ENCODE data around the gene RASL11B.
"Not testable (repeated sequence)": the region's sequence is repeated elsewhere in the genome, so short reads cannot be mapped to it uniquely, and the experiment has no call there.

RASL11B gene, protein sequence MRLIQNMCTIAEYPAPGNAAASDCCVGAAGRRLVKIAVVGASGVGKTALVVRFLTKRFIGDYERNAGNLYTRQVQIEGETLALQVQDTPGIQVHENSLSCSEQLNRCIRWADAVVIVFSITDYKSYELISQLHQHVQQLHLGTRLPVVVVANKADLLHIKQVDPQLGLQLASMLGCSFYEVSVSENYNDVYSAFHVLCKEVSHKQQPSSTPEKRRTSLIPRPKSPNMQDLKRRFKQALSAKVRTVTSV

DNA sequence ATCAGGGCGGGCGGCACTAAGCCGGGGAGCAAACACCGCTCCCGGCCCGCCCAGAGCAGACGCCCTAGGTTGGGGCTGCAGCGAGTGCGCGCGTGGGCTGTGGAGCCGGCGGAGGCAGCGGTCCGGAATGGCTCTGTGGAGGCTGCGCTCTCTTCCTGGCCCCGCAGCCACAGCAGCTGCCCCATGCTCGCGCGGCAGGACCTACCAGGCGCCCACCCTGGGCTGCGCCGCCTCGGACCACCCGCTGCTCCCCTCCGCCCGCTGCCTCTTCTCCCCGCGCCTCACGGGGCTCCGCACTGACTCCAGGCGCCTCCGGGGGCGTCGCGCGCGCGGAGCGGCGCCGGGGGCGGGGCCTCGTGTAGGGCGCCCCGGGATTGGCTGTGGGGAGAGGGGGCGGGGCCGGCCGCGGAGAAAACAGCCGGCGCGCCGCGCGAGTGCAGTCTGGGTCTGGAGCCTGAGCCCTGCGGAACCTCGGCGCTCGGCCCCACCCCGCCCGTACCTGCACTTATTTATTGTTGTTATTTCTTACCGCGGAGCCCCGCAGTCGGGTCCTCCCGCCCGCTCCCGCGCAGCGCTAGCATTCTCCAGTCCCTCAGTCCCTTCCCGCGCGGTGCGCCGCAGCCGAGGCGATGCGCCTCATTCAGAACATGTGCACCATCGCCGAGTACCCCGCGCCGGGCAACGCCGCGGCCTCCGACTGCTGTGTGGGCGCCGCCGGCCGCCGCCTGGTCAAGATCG, at the start of gene RASL11B:
Gene RASL11B (plus strand): TSS at position 439 of the 738 bp plus-strand sequence. CDS start 191 bp downstream, at position 630.
- in situ Hi-C loops (cut with HindIII; ENCODE audit: low sequenced_read_pairs) = no loop called here

DNA sequence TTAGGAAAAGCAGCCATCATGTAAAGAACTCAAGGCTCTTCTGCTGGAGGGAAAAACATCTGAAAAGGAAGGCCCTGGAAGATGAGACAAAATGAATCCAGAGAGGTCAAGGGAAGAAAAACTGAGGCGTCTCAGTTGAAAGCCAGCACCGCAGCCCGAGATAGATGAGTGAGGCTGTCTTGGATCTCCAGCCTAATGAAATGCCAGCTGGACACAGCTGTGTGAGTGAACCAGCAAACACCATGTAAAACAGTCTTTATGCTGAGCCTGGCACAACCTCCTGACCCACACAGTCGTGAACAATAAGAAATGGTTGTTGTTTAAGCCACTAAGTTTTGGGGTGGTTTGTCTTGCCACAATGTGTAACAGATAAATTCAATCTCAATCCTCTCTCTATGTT, 48.6 kb upstream of the RASL11B start:
- in situ Hi-C loops (cut with HindIII; ENCODE audit: low sequenced_read_pairs) = no loop called here

DNA sequence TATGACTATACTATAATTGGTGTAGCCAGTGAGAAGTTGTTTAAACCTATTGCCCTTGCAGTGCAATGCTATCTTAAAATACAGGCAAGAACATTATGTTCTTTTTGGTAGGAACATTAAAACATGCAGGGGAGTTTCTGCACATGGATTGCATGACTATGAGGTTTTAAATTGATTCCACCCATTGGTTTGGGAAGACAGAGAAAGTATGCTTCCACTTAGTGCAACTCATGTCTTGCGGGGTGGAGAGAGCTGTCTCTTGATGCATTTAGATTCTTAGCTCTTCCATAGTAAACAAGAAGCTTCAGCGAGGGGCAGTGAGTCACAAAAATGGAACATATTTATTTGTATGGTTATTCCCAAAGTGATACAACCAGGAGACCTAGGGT, 39.5 kb upstream of the RASL11B start:
- in situ Hi-C loops (cut with HindIII; ENCODE audit: low sequenced_read_pairs) = no loop called here

DNA sequence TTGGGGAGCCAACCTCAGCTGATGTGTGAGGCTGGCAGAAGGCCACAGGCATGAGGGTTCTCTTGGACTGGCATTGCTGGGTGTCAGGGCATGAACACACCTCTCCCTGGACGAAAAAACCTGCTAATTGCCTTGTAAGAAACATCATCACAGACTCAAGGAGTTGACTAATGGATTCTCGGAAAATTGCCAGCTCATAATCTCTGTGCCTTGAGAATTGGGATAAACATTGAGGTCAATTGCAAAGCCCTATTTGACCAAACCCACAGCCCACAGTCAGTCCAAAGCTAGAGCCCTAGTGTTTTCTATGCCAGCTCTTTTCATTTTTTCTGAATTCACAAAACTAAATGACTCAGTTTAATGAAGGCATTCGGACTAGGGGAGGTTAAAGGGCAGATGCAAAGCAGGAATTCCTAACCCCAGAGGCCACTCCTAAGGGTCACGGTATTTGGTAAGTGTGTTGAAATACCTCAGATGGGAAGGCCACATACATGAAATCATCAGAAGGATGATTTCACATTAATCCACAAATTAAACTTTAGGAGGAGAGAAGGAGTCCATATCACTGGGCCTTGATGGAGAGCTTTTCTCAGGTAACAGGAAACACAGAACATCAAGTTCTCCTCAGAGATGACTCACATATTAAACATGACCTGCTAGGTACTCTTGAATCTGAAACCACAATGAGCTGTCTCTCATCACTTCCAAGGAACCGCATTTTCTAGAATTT, 39.0 kb upstream of the RASL11B start:
- in situ Hi-C loops (cut with HindIII; ENCODE audit: low sequenced_read_pairs) = no loop called here

DNA sequence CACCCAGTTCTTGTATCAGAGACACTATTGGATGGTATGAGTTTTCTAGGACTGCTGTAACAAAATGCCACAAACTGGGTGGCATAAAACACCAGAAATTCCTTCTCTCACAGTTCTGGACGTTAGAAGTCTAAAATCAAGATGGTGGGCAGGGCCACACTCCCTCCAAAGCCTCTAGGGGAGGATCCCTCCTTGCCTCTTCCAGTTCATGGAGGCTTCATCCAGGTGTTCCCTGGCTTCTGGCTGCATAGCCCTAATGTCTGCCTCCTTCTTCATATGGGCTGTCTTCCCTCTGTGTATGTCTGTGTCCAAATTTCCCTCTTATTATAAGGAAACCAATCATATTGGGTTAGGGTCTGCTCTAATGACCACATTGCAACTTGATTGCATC, 38.4 kb upstream of the RASL11B start:
- in situ Hi-C loops (cut with HindIII; ENCODE audit: low sequenced_read_pairs) = no loop called here

DNA sequence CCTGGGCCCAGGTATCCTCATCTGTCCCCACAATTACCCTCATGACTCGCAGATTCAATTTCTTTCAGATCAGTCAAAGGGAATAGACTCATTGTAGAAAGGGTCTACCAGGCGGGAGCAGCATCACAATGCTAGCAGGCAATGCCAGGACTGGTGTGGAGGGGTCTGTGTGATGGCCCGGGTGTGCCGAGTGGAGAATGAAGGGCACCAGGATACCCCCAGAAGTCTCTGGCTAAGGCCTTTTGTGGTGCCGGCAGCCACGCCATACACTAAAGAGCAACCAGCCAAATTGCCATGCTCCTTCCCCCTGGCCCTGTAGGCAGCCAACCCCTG, 37.9 kb upstream of the RASL11B start:
- in situ Hi-C loops (cut with HindIII; ENCODE audit: low sequenced_read_pairs) = no loop called here

DNA sequence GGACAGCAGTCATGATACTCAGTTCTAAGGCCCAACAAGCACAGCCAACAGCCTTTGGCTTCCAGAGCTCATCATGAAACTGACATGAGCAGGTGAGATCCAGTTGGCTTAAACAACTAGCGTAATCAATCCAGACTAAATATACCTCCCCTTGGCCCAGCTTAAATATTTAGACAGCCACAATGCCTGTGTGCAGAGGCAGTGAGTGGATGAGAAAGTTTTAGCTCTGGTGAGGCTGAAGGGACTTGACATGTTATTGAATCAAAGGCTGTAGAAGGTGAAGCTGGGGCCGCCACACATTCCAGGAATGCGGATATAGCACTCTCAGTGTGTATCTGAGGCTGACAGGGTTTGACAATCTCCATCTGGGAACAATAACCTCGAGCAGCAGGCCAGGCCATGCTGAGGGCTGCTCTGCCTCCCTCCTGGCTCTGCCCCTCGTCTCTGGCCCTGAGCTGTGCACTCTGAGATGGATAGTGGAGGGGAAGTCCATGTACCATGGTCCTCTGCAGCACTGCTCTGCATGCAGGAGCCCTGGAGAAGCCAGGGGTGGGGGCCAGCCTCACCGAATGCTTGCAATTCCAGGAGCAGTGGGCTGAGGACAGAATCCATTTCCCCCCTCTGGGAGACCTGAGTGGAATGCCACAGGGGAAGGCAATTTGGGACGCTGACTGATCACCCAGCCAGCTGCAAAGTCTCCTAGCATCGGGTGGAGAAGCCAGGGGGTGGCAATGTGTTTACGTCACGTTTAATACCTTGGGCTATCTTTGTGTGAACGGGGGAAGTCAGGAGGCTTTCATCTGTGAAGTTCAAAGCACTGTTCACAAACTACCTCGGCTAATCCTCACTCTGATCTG, 37.3 kb upstream of the RASL11B start:
- in situ Hi-C loops (cut with HindIII; ENCODE audit: low sequenced_read_pairs) = no loop called here

DNA sequence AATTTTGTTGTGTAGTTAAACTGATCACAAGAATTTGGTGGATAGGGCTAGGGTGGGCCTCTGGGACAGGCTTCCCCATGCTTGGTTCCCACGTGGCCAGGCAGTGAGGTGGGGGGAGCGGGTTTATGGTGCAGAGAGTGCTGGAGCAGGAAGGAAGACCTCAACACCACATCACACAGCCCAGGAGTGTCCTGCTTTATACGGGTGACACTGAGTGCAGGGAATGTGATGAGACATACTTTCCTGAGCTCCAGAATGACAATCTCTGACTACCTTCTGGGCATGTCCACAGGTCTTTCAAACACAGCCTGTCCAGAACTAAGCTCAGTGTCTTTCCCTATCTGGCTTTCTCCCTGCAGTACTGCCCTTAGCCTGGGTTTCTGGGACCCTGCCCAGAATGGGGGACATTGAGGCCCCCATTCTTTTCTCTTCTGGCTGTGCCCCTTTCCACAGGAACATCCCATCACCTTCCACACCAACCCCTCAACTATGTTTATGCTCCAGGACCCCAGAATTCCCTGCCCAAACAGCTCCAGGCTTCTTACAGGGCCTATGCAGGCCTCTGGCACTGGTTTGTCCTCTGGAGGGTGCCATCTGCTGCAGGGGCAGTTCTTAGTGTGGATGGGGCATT, 36.5 kb upstream of the RASL11B start:
- in situ Hi-C loops (cut with HindIII; ENCODE audit: low sequenced_read_pairs) = no loop called here

DNA sequence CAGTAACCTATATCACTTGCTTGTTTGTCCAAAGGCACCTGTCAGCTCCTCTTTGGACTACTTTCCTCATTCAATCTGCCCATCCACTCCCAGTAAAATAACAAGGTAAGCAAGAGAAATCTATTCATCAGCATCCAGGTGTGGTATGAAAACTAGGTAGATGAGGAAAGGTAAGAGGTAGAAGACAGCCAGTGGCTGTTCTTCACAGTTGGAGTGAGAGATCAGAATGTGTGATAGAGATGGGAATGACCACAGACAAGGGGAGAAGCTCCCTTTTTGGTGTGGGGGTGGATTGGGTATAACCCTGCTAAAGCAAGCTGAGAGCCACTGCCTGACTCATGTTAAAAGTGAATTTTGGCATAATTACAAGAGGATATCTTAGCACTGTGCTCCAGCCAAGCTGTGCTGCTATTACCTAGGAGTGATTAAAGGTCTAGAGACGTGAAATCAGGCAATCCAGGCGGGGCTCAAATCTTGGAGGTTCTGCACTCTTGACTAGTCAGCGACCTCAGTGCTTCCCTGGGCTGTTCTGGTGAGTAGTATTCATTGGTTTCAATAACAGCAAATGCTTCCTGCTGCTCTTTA, 28.1 kb upstream of the RASL11B start:
- in situ Hi-C loops (cut with HindIII; ENCODE audit: low sequenced_read_pairs) = no loop called here

DNA sequence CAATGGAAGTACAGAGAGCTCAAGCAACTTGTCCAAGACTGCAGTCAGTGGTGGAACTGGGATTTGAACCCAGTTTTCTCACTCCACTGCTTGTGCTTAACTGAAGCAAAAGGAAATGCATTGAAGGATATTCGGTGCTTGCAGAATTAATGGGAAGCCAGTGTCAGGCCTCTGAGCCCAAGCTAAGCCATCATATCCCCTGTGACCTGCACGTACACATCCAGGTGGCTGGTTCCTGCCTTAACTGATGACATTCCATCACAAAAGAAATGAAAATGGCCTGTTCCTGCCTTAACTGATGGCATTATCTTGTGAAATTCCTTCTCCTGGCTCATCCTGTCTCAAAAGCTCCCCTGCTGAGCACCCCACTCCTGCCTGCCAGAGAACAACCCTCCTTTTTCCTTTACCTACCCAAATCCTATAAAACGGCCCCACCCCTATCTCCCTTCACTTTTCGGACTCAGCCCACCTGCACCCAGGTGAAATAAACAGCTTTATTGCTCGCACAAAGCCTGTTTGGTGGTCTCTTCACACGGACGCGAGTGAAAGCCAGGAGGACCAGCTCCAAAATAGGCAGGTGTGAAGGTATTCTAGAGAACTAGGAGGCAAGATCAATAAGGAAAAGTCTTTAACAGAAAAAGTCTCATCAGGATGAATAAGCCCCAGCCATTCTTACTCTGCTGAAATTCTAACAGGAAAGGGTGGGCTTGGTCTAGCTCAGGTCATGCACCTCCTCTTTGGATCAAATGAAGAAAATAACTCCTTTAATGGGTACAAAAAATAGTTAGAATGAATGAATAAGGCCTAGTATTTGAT, 27.3 kb upstream of the RASL11B start:
- in situ Hi-C loops (cut with HindIII; ENCODE audit: low sequenced_read_pairs) = not testable (repeated sequence)

DNA sequence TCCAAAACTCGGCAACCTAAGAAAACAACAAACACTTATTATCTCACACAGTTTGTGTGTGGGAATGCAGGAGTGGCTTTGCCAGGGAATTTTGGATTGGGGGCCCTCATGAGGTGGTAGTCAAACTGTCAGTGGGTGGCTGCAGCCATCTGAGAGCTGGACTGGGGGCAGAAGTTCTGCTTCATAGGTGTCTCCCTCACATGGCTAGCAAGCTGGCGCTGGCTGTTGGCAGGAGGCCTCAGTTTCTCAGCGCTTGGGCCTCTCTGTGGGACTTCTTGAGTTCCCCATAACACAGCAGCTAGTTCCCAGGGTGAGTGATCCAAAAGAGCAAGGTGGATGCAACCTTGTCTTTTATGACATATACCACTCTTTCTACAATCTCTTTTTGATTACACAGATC, 26.0 kb upstream of the RASL11B start:
- in situ Hi-C loops (cut with HindIII; ENCODE audit: low sequenced_read_pairs) = no loop called here

DNA sequence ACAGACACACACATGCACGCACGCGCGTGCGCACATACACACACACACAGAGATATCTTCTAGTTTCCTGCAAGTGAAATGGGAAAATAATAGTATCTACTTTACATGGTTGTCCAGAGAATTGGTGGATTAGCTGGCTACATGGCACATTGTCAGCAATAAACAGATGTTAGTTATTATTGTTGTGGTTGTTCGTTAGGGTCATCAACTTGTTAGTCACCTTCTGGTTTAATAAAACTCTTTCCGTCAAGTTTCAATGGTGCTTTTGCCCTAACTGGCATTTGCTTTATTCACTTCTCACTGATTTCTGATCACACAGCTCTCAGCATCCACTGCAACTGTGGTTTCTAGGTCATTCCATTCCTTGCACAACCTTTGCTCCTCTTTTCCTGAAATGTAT, 25.4 kb upstream of the RASL11B start:
- in situ Hi-C loops (cut with HindIII; ENCODE audit: low sequenced_read_pairs) = no loop called here

DNA sequence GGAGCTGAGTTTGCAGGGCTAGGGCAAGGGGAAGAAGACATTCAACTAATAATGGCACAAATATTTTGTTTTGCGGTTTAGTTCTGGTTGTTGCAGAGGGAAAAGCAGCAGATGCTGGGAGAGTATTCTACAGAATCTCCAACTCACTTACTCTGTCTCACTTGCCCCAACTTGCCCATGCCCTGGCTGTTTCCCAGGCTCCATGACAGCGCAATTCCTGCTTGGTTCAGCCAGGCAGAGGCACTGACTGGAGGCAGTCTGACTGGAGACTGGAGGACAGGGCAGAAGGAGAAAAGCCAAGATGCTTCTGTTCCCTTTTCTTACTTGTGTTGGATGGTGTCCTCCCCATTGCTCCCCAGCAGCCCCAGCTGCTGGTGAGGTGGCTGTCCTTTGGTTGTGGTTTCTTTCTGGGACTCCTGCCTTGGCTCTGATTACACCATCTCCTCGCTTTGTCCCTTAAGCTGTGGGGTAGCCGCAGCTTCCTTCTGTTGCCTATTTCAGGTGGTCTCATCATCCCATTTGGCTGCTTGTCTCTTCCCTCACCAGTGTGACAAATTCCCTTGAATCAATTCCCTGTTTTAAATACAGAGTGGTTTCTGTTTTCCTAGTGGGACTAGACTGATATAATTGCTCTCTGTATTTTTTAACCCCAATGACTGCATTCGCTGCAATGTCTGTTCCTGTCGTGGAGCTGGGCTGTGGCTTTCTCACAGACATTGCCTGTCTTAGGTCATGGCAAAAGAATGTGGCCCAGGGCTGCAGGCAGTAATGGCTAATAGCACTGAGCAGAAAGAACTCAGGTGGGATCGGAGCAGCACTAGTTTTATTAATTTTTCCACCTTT, 24.2 kb upstream of the RASL11B start:
- in situ Hi-C loops (cut with HindIII; ENCODE audit: low sequenced_read_pairs) = no loop called here

DNA sequence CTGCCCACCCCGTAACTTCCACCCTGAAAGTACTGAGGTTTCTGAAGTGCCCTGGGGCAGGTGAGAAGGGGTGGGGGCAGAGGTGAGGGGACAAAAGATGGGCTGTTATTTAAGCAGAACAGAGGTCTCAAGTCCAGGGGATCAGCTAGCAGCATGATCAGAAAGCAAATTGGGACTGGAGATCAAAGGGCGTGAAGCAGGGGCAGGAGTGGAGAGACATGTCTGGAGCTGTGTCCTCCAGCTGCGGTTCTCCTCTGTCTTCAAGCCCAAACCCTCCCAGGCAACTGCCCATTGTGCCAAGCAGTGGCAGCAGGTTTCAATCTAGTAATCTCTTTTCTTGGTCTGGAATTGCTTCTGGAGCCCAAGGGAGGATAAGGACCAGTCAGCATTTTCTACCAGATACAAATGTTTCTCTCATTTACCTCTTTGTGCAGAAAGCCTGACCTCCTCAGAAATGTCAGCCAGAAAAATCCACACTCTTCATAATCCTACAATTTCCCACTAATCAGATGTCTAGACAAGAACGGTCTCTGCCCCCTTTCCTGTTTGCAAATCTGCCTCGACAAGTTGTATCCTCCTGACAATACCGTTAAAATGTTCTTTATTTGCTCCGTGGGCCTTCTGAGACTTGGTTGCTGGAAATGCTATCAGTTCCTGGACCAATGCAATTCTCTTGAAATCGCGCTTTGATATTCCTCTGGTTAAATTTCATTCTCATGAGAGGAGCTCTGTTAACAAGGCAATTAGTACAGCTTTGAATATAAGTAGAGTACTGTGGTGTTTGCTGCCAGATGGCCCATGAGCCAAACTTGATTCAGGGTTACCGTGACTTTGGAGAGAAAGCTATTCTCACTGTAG, 23.2 kb upstream of the RASL11B start:
- in situ Hi-C loops (cut with HindIII; ENCODE audit: low sequenced_read_pairs) = no loop called here

DNA sequence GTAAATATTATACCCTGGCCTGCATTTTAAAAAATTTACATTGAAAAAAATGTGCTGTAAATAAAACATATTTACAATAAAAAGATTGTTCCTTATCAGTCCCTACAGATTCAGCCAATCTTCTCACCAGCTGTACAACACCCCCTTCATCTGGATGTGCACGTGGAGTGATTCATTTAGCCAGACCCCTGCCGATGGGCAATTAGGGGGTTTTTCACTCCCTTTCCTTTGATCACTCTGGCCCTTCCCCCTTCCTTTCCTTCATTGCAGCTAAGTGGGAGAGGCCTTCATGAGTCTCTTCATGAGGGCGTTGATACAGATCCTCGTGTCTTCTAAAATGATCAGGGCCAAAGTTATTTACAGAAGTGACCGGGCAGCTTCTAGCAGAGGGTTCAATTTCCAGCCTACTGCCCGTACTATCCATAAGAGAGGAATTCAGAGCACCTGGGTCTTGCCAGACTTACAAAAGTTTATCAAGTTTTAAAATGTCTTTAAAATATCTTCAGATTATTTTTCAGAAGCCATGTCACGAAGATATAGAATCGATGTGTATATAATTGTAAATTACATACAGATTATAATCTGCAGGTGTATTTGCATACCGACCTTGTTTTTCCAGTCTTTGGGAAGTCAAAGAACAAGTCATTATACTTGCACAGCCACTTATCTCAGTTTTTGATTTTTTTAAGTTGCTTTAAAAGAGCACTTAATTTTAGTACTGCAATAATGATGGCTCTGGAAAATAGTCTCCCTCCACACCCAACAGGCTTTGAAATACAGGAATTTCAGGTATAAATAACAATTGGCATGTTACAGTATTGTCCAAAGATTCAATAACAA, 21.4 kb upstream of the RASL11B start:
- in situ Hi-C loops (cut with HindIII; ENCODE audit: low sequenced_read_pairs) = no loop called here

DNA sequence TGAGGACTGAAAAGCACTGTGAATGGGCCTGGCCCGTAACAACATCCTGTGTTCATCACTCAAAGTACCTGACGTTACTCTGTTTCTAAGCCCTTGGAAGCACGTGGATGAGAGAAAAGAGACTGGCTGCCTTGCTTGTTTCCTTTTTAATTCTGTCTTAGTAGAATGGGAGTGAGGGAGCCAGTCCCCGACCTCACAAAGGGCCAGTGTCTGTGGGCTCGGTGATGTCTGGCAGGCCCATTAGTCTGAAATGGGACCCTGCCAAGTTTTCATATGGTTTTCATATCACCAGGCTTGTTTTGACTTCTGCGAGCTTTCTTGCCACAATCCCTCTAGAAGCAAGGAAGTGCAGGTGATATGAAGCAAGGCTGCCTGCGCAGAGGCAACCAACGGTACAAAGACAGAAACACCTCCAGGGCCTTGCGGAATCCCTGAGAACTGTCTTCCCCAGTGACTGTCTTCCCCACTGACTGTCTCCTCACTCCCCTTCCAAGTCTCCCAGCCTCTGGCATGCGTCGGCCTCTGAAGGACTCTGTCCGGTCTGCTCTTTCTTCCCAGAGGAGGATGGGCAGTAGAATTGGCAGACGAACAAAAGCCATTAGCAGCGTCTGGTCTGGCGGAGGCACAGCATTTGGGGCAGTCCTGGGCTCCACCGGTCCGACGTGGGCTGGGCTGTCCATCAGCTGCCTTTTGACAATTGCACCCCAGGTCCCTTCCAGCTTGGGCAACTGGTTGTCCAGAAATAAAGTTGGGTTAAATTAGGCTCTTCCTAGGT, 20.2 kb upstream of the RASL11B start:
- in situ Hi-C loops (cut with HindIII; ENCODE audit: low sequenced_read_pairs) = no loop called here
